NB4 (cell line): Measurements from ENCODE around the gene PPP1R2.
"Not testable (repeated sequence)": the region's sequence is repeated elsewhere in the genome, so short reads cannot be mapped to it uniquely, and the experiment has no call there.

ENCODE experiments used
- DNase-seq: peaks from one replicate; pipeline ENCODE4 v3.0.0; 2010; ENCODE audit warnings: low read depth
- H3K4me3 ChIP-seq: one replicate; pipeline ENCODE4 v1.5.1; 2011; ENCODE audit warnings: mild to moderate bottlenecking, low read depth, low read length, moderate library complexity
- CTCF ChIP-seq: IDR thresholded peaks from one replicate; pipeline ENCODE4 v1.5.1; 2012; ENCODE audit warnings: low read depth, low read length
- MAX ChIP-seq: IDR thresholded peaks from 2 replicates; pipeline ENCODE4 v1.6.1; 2011; ENCODE audit warnings: low read depth, low read length
- MYC ChIP-seq: IDR thresholded peaks from 2 replicates; pipeline ENCODE4 v1.6.1; 2011; ENCODE audit warnings: low read depth, low read length
- POLR2A ChIP-seq: IDR thresholded peaks from 2 replicates; pipeline ENCODE4 v1.6.1; 2011; ENCODE audit warnings: mild to moderate bottlenecking; ENCODE audit not compliant: insufficient read length; ENCODE audit errors: extremely low read depth

The PPP1R2 gene

GRCh38 chr3:195522254-195523023 is 20.7 kb downstream of the PPP1R2 start:
- H3K4me3 ChIP-seq: no peak overlapping the region
- peak; percentile 21 for TF ChIP-seq CTCF
- no peak for TF ChIP-seq MAX
- TF ChIP-seq POLR2A: no peak
- no peak for TF ChIP-seq MYC
- peak; percentile 60 for DNase-seq

- H3K4me3 ChIP-seq: no peak overlapping the region
- DNase-seq: no peak
- TF ChIP-seq MYC (no peak), POLR2A (no peak), CTCF (no peak), MAX (no peak)
Observed at GRCh38 chr3:195517030-195517429, 26.1 kb downstream of the PPP1R2 start.

GRCh38 chr3:195514610-195515235 is 28.4 kb downstream of the PPP1R2 start:
- DNase-seq, H3K4me3 ChIP-seq: not testable (repeated sequence)

GRCh38 chr3:195512798-195513345 is 30.3 kb downstream of the PPP1R2 start:
- no peak overlapping the region for H3K4me3 ChIP-seq
- no peak for DNase-seq
- TF ChIP-seq POLR2A (no peak), CTCF (no peak), MYC (no peak), MAX (no peak)

GRCh38 chr3:195511136-195511535 is 32.0 kb downstream of the PPP1R2 start:
- H3K4me3 ChIP-seq: no peak overlapping the region
- no peak for TF ChIP-seq CTCF
- TF ChIP-seq POLR2A: no peak
- no peak for TF ChIP-seq MYC
- TF ChIP-seq MAX: no peak
- no peak for DNase-seq

- TF ChIP-seq MAX (no peak), POLR2A (no peak), CTCF (no peak), MYC (no peak)
- H3K4me3 ChIP-seq: no peak overlapping the region
- DNase-seq: no peak
Observed at GRCh38 chr3:195508185-195508584, 34.9 kb downstream of the PPP1R2 start.
